Measurements from ENCODE around the gene SCN3A. TPM values are rescaled to one million over a fixed set of nuclear protein-coding genes. Genes with fewer than 3 reads are reported as not detected.

Gene SCN3A
- total and polyA plus RNA-seq, 2 of the 4 experiments (the other 2 are of a cell fraction), result 0.26 to 0.90 TPM

GRCh38 chr2:165157160-165157559 lies 46.7 kb downstream of the SCN3A start:
- Histone ChIP-seq H3K9ac (ENCODE audit: low read depth, low read length) (no peak overlapping the region), H4K8ac (ENCODE audit: low read depth in 2 of 2, low read length in 2 of 2) (no peak overlapping the region), H2BK15ac (ENCODE audit: low read depth, low read length) (no peak overlapping the region), H2AK5ac (ENCODE audit: low read depth, low read length) (no peak overlapping the region), H3K4ac (ENCODE audit: low read depth, low read length) (no peak overlapping the region), H3K4me2 (ENCODE audit: low read depth, low read length) (no peak overlapping the region), H3K23ac (ENCODE audit: low read depth, low read length) (no peak overlapping the region), H2BK20ac (ENCODE audit: low read depth, low read length) (no peak overlapping the region), H3K9me3 (ENCODE audit: control insufficient read depth, insufficient read depth, low read length) (no peaks in the 10 kb centered on the region), H4K20me1 (ENCODE audit: insufficient read depth, low read length) (no peaks in the 10 kb centered on the region), H2AFZ (replicated peaks; ENCODE audit: low read length, poor library complexity) (no peak overlapping the region), H2AK9ac (replicated peaks; ENCODE audit: low read depth, low read length, poor library complexity) (no peak overlapping the region), H3K9me1 (ENCODE audit: insufficient read depth, low read length) (no peaks in the 10 kb centered on the region), H3K4me3 (ENCODE audit: insufficient read depth, low read depth, low read length) (no peak overlapping the region), H2BK120ac (ENCODE audit: low read depth, low read length) (no peak overlapping the region), H3K14ac (replicated peaks; ENCODE audit: low read depth, low read length) (no peak overlapping the region), H3K56ac (ENCODE audit: extremely low read depth, insufficient read depth, low read length) (no peak overlapping the region), H4K91ac (ENCODE audit: insufficient read depth, low read depth, low read length) (no peak overlapping the region), H3K79me1 (ENCODE audit: low read depth in 1 of 2, low read length in 2 of 2) (no peaks in the 10 kb centered on the region), H4K5ac (ENCODE audit: low read depth, low read length) (no peak overlapping the region), H2BK5ac (ENCODE audit: low read depth, low read length, poor library complexity, severe bottlenecking) (no peak overlapping the region), H3K27me3 (ENCODE audit: control insufficient read depth, insufficient read depth, low read length) (no peaks in the 10 kb centered on the region), H3K18ac (ENCODE audit: low read depth, low read length) (no peak overlapping the region), H3K36me3 (ENCODE audit: control insufficient read depth, insufficient read depth, low read length) (no peaks in the 10 kb centered on the region), H3K27ac (ENCODE audit: insufficient read depth, low read length) (no peak overlapping the region), H3K4me1 (ENCODE audit: control insufficient read depth, insufficient read depth, low read length) (peaks cover 2% of the 10 kb centered on the region)
- ChIA-PET POLR2A (ENCODE audit: unreplicated experiment) (no interaction called here), CTCF (interaction anchor here (0.6 kb wide), 1 partner anchor 40 kb away, joined by 3 read pairs; no protein-coding TSS in a partner anchor)
- dilution Hi-C loops (cut with HindIII; ENCODE audit: low sequenced_read_pairs, unreplicated experiment), result no loop called here
- BruUV-seq (replicated peaks), result no TSS peak
- DNase-seq, result no peak
- in situ Hi-C loops (cut with MboI; ENCODE audit: low sequenced_read_pairs), result no loop called here
- intact Hi-C loops (cut with micrococcal nuclease), result no loop called here
- no CpG with 5 or more reads among the region's 4 CpGs for WGBS, 2 experiments (ENCODE audit: extremely low coverage in 2 of 2, insufficient read length in 1 of 2)
- TF ChIP-seq MAFK (IDR thresholded peaks at IDR 0.05; ENCODE audit: low read depth, low read length) (no peak), POLR2A (IDR thresholded peaks at IDR 0.05; ENCODE audit: low read depth, low read length) (no peak), CTCF (conservative IDR thresholded peaks at IDR 0.05; ENCODE audit: low read depth, low read length) (no peak), MXI1 (IDR thresholded peaks at IDR 0.05; ENCODE audit: borderline replicate concordance, low read depth, low read length) (no peak), SMC3 (IDR thresholded peaks at IDR 0.05; ENCODE audit: low read depth, low read length) (no peak), ELK1 (IDR thresholded peaks at IDR 0.05; ENCODE audit: borderline replicate concordance, low read depth, low read length) (no peak), CHD1 (IDR thresholded peaks at IDR 0.05; ENCODE audit: low read depth, low read length) (no peak), CEBPB (IDR thresholded peaks at IDR 0.05; ENCODE audit: low read depth, low read length) (no peak), RCOR1 (IDR thresholded peaks at IDR 0.05; ENCODE audit: insufficient replicate concordance, low read length) (no peak)
- no peak for ATAC-seq (ENCODE audit: low read depth)

Data from IMR-90 (cell line).